Right atrium auricular region (tissue), 2 donors: ENCODE data around the gene VWCE. TPM values are rescaled to one million over a fixed set of nuclear protein-coding genes. Genes with fewer than 3 reads are reported as not detected.

Experiments used
- DNase-seq: peaks from one replicate; pipeline ENCODE4 v3.0.0-alpha.2; 2019; ENCODE audit warnings: low spot score
- H3K27ac ChIP-seq, 2 donors: fragments of 200-600 bp; sonication (generic); 1 replicate in 1 of 2; 2 replicates in 1 of 2; pipeline ENCODE4 v1.5.1; 2016 to 2019
- H3K27me3 ChIP-seq, 2 donors: fragments of 200-600 bp; sonication (generic); one replicate each; pipeline versions ENCODE4 v1.5.1 to v1.6.0; 2017 to 2019
- H3K36me3 ChIP-seq: fragments of 200-600 bp; sonication (generic); one replicate; pipeline ENCODE4 v1.5.1; 2016
- H3K4me1 ChIP-seq, 2 donors: fragments of 200-600 bp; sonication (generic); one replicate each; pipeline versions ENCODE4 v1.5.1 to v1.6.0; 2017 to 2019
- H3K4me3 ChIP-seq, 2 donors: fragments of 200-600 bp; sonication (generic); 1 replicate in 1 of 2; 2 replicates in 1 of 2; pipeline ENCODE4 v1.5.1; 2017 to 2019; ENCODE audit warnings: mild to moderate bottlenecking in 1 of 2, moderate library complexity in 1 of 2
- H3K9me3 ChIP-seq, 2 donors: fragments of 200-600 bp; sonication (generic); one replicate each; pipeline ENCODE4 v1.5.1; 2019
- CTCF ChIP-seq, 2 donors: fragments of 200-600 bp; sonication (generic); IDR thresholded peaks; one replicate each; pipeline ENCODE4 v1.5.1; 2019; ENCODE audit warnings: antibody characterized with exemption in 2 of 2
- total RNA-seq, 2 donors: library from RNA; depleted of rRNA; stranded (reverse); fragments of >200 nt; gene quantifications; one replicate each; pipeline ENCODE4 v1.1.0, GENCODE V29; 2016

VWCE gene
- total RNA-seq, 2 donors from 2014 or later = 0.48 to 0.94 TPM

DNA sequence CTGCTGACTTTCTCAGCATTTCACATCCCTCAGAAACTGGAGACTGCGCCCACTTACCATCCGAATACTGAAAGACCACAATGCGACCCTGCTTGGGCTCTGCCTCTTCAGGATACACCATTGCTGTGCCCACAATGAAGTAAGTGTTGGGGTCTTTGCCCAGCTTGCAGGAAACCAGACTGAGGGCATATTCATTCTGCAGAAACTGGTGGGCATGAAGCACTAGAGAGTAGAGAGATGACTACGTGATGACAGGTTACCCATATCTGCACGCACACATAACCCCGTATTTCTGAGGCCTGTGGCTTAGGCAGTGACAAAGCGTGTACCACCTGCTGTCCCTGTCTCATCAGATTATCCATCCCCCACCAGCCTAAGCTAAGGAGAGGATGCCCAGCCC, 14.6 kb upstream of the VWCE start:
- Histone ChIP-seq H3K27me3 (no peaks in the 10 kb centered on the region), H3K9me3 (no peaks in the 10 kb centered on the region), H3K36me3 (peaks cover 96% of the 10 kb centered on the region), H3K4me3 (no peak overlapping the region), H3K27ac (no peak overlapping the region), H3K4me1 (no peaks in the 10 kb centered on the region)
- DNase-seq = no peak
- TF ChIP-seq CTCF (IDR thresholded peaks at IDR 0.05) = no peak

DNA sequence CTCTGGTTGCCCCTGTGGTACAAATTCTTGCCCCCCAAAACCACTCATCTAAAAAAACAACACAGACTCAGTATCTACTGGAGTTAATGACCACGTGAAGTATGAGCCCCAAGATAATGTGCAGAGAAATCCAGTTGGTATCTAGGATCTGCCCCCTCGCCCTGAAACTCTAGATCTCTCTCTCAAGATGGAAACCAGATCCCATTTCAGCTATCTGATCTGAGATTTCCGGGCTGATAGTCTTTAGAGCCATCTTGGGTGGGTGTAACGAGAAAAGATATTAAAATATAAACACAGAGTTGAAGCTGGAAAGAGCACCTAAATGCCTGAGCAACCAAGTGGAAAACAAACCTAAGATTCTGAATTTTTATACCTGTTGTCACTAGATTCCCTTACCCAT, 14.0 kb upstream of the VWCE start:
- no peak overlapping the region for H3K4me3 ChIP-seq

DNA sequence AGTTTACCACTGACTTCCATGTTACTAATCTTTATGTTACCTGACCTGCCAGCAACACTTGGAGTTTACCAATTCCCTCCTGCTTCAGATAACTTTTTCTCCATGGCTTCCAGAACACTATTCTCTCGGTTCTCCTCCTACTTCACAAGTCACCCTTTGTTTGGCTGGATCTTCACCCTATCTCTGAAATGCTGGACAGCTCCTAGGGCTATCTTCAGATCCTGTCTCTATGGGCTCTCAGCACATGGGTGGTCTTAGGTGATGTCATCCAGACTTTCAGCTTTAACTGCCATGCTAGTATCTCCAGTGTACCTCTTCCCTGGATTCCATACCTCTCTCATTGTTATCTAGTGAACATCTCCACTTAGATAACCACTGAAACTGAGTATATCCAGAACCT, 12.2 kb upstream of the VWCE start:
- no peak overlapping the region for H3K27ac ChIP-seq
- H3K27me3 ChIP-seq = no peaks in the 10 kb centered on the region
- no peaks in the 10 kb centered on the region for H3K4me1 ChIP-seq
- no peaks in the 10 kb centered on the region for H3K9me3 ChIP-seq
- no peak overlapping the region for H3K4me3 ChIP-seq
- no peak for DNase-seq
- peaks cover 98% of the 10 kb centered on the region for H3K36me3 ChIP-seq
- TF ChIP-seq CTCF (IDR thresholded peaks at IDR 0.05) = no peak

More for the DNA sequence above, 14.0 kb upstream of the VWCE start:
- TF ChIP-seq CTCF (IDR thresholded peaks at IDR 0.05) = no peak
- DNase-seq = no peak
- H3K27ac ChIP-seq = no peak overlapping the region
- no peaks in the 10 kb centered on the region for H3K9me3 ChIP-seq
- H3K36me3 ChIP-seq = peaks cover 98% of the 10 kb centered on the region
- no peaks in the 10 kb centered on the region for H3K4me1 ChIP-seq
- no peaks in the 10 kb centered on the region for H3K27me3 ChIP-seq

GRCh38 chr11:61306221-61306620, 11.1 kb upstream of the VWCE start:
- Histone ChIP-seq H3K27me3 (no peaks in the 10 kb centered on the region), H3K9me3 (no peaks in the 10 kb centered on the region), H3K27ac (no peak overlapping the region), H3K36me3 (peaks cover 98% of the 10 kb centered on the region), H3K4me1 (no peaks in the 10 kb centered on the region), H3K4me3 (no peak overlapping the region)
- TF ChIP-seq CTCF (IDR thresholded peaks at IDR 0.05) = no peak
- DNase-seq = no peak

GRCh38 chr11:61305417-61305816, 10.3 kb upstream of the VWCE start:
- H3K27ac ChIP-seq = no peak overlapping the region
- H3K4me1 ChIP-seq = no peaks in the 10 kb centered on the region
- no peak for TF ChIP-seq CTCF (IDR thresholded peaks at IDR 0.05)
- H3K9me3 ChIP-seq = no peaks in the 10 kb centered on the region
- H3K4me3 ChIP-seq = no peak overlapping the region
- no peak for DNase-seq
- H3K27me3 ChIP-seq = no peaks in the 10 kb centered on the region
- peaks cover 98% of the 10 kb centered on the region for H3K36me3 ChIP-seq

DNA sequence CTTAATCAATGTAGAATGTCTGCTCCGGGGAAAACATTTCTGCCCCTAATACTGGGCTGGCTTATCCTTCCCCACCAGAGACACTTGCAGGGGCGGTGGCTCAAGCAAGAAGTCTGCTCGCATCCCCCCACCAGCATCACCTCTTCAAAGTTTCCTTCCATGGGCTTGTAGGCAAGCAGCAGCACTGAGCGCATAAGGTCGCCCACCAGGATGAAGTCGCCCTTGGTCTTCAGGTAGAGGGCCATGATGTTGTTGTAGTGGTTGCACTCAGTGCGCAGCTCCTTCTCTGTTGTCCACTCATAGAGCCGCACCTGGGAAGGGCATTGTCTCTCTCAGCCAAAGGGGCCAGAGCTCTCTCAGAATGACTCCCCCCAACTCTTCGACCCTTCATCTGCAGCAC, 8.6 kb upstream of the VWCE start:
- H3K9me3 ChIP-seq = no peaks in the 10 kb centered on the region
- no peak for TF ChIP-seq CTCF (IDR thresholded peaks at IDR 0.05)
- H3K27ac ChIP-seq = no peak overlapping the region
- peaks cover 94% of the 10 kb centered on the region for H3K36me3 ChIP-seq
- peaks cover 0 to 2% of the 10 kb centered on the region in 2 donors for H3K4me1 ChIP-seq
- DNase-seq = no peak
- H3K27me3 ChIP-seq = no peaks in the 10 kb centered on the region
- no peak overlapping the region for H3K4me3 ChIP-seq
